Measurements from ENCODE around the gene MED12L.
A peak's percentile ranks its signal among the peaks of the same experiment; 100 is the strongest.

MED12L gene

GRCh38 chr3:151142929-151143328 is 57.5 kb downstream of the MED12L start:
- Histone ChIP-seq H3K9me2 (replicated peaks; ENCODE audit: low read depth, low read length) (no peaks in the 10 kb centered on the region), H3K79me2 (ENCODE audit: insufficient read depth, low read length) (peaks cover 71% of the 10 kb centered on the region), H3K27me3 (ENCODE audit: insufficient read depth, low read length, poor library complexity, severe bottlenecking) (no peaks in the 10 kb centered on the region), H3K36me3 (ENCODE audit: insufficient read depth, low read length) (peaks cover 55% of the 10 kb centered on the region), H3K9ac (ENCODE audit: low read depth, low read length, poor library complexity, severe bottlenecking) (peak overlapping the region; percentile 15), H3K4me3 (ENCODE audit: low read length, poor library complexity, severe bottlenecking) (no peak overlapping the region), H3K4me1 (ENCODE audit: insufficient read depth, low read length, poor library complexity, severe bottlenecking) (peaks cover 47% of the 10 kb centered on the region), H4K20me1 (ENCODE audit: insufficient read depth, low read length, poor library complexity, severe bottlenecking) (peaks cover 4% of the 10 kb centered on the region), H2AFZ (ENCODE audit: low read length) (no peak overlapping the region), H3F3A (ENCODE audit: low read depth) (no peaks in the 10 kb centered on the region), H3K4me2 (ENCODE audit: low read depth, low read length, poor library complexity, severe bottlenecking) (no peak overlapping the region), H3K9me3 (ENCODE audit: insufficient read depth, low read depth, low read length) (no peaks in the 10 kb centered on the region)
- TF ChIP-seq, protein P1, sequence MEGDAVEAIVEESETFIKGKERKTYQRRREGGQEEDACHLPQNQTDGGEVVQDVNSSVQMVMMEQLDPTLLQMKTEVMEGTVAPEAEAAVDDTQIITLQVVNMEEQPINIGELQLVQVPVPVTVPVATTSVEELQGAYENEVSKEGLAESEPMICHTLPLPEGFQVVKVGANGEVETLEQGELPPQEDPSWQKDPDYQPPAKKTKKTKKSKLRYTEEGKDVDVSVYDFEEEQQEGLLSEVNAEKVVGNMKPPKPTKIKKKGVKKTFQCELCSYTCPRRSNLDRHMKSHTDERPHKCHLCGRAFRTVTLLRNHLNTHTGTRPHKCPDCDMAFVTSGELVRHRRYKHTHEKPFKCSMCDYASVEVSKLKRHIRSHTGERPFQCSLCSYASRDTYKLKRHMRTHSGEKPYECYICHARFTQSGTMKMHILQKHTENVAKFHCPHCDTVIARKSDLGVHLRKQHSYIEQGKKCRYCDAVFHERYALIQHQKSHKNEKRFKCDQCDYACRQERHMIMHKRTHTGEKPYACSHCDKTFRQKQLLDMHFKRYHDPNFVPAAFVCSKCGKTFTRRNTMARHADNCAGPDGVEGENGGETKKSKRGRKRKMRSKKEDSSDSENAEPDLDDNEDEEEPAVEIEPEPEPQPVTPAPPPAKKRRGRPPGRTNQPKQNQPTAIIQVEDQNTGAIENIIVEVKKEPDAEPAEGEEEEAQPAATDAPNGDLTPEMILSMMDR (conservative IDR thresholded peaks at IDR 0.05; ENCODE audit: low read length): no peak
- TF ChIP-seq EZH2phosphoT487 (IDR thresholded peaks at IDR 0.05; ENCODE audit: borderline replicate concordance): no peak

- Histone ChIP-seq H3F3A (ENCODE audit: low read depth) (no peaks in the 10 kb centered on the region), H3K9me2 (replicated peaks; ENCODE audit: low read depth, low read length) (no peaks in the 10 kb centered on the region), H3K36me3 (ENCODE audit: insufficient read depth, low read length) (peaks cover 46% of the 10 kb centered on the region; the same call in 1 of the 2 replicates), H4K20me1 (ENCODE audit: insufficient read depth, low read length, poor library complexity, severe bottlenecking) (peaks cover 4% of the 10 kb centered on the region), H3K4me3 (ENCODE audit: low read length, poor library complexity, severe bottlenecking) (no peak overlapping the region), H2AFZ (ENCODE audit: low read length) (no peak overlapping the region), H3K27me3 (ENCODE audit: insufficient read depth, low read length, poor library complexity, severe bottlenecking) (no peaks in the 10 kb centered on the region), H3K4me1 (ENCODE audit: insufficient read depth, low read length, poor library complexity, severe bottlenecking) (peaks cover 47% of the 10 kb centered on the region), H3K9me3 (ENCODE audit: insufficient read depth, low read depth, low read length) (no peaks in the 10 kb centered on the region), H3K79me2 (ENCODE audit: insufficient read depth, low read length) (peaks cover 74% of the 10 kb centered on the region), H3K4me2 (ENCODE audit: low read depth, low read length, poor library complexity, severe bottlenecking) (no peak overlapping the region), H3K9ac (ENCODE audit: low read depth, low read length, poor library complexity, severe bottlenecking) (peak overlapping the region; percentile 15)
- TF ChIP-seq, protein P1 (conservative IDR thresholded peaks at IDR 0.05; ENCODE audit: low read length): no peak
- no peak for TF ChIP-seq EZH2phosphoT487 (IDR thresholded peaks at IDR 0.05; ENCODE audit: borderline replicate concordance)
Measured at GRCh38 chr3:151144016-151144415, 58.6 kb downstream of the MED12L start.

GRCh38 chr3:151144760-151145159 is 59.3 kb downstream of the MED12L start:
- H3K9me2 ChIP-seq (replicated peaks; ENCODE audit: low read depth, low read length): no peaks in the 10 kb centered on the region
- peaks cover 46% of the 10 kb centered on the region for H3K4me1 ChIP-seq (ENCODE audit: insufficient read depth, low read length, poor library complexity, severe bottlenecking)
- no peaks in the 10 kb centered on the region for H3K27me3 ChIP-seq (ENCODE audit: insufficient read depth, low read length, poor library complexity, severe bottlenecking)
- H2AFZ ChIP-seq (ENCODE audit: low read length): no peak overlapping the region
- peaks cover 40% of the 10 kb centered on the region; the same call in 1 of the 2 replicates for H3K36me3 ChIP-seq (ENCODE audit: insufficient read depth, low read length)
- no peaks in the 10 kb centered on the region for H3K9me3 ChIP-seq (ENCODE audit: insufficient read depth, low read depth, low read length)
- H3K9ac ChIP-seq (ENCODE audit: low read depth, low read length, poor library complexity, severe bottlenecking): no peak overlapping the region
- peaks cover 6% of the 10 kb centered on the region for H4K20me1 ChIP-seq (ENCODE audit: insufficient read depth, low read length, poor library complexity, severe bottlenecking)
- no peak overlapping the region for H3K4me2 ChIP-seq (ENCODE audit: low read depth, low read length, poor library complexity, severe bottlenecking)
- peaks cover 74% of the 10 kb centered on the region for H3K79me2 ChIP-seq (ENCODE audit: insufficient read depth, low read length)
- TF ChIP-seq EZH2phosphoT487 (IDR thresholded peaks at IDR 0.05; ENCODE audit: borderline replicate concordance): no peak
- TF ChIP-seq, protein P1 (conservative IDR thresholded peaks at IDR 0.05; ENCODE audit: low read length): no peak
- no peaks in the 10 kb centered on the region for H3F3A ChIP-seq (ENCODE audit: low read depth)
- no peak overlapping the region for H3K4me3 ChIP-seq (ENCODE audit: low read length, poor library complexity, severe bottlenecking)

Measured in Loucy (cell line).